HepG2 (cell line): Measurements from ENCODE around the gene LRRC4.

Source experiments
- BATF2 ChIP-seq: sonication (generic); formaldehyde crosslinking; IDR thresholded peaks from 2 replicates; pipeline ENCODE4 v1.8.0; 2022; ENCODE audit warnings: mild to moderate bottlenecking, missing genetic modification reagents, moderate library complexity
- ETV6 ChIP-seq: sonication (generic); formaldehyde crosslinking; conservative IDR thresholded peaks from 2 replicates; pipeline ENCODE4 v1.4.0; 2020; ENCODE audit warnings: missing genetic modification reagents
- PATZ1 ChIP-seq: sonication (generic); formaldehyde crosslinking; IDR thresholded peaks from 2 replicates; pipeline ENCODE4 v1.4.0; 2020; ENCODE audit warnings: missing genetic modification reagents
- ZNF275 ChIP-seq: sonication (generic); formaldehyde crosslinking; IDR thresholded peaks from 2 replicates; pipeline ENCODE4 v1.8.0; 2022; ENCODE audit warnings: missing genetic modification reagents, mild to moderate bottlenecking, inconsistent platforms, borderline replicate concordance
- ZNF780A ChIP-seq: sonication (generic); formaldehyde crosslinking; IDR thresholded peaks from 2 replicates; pipeline ENCODE4 v1.8.0; 2022; ENCODE audit warnings: mild to moderate bottlenecking, missing genetic modification reagents, moderate library complexity
- ZSCAN22 ChIP-seq: sonication (generic); formaldehyde crosslinking; IDR thresholded peaks from 2 replicates; pipeline ENCODE4 v1.4.0; 2020; ENCODE audit warnings: mild to moderate bottlenecking, missing genetic modification reagents

GRCh38 chr7:128075242-128076095 is 44.2 kb upstream of the LRRC4 start:
- TF ChIP-seq BATF2 (no peak), ZNF780A (no peak), ETV6 (CRISPR knock-in tag) (no peak), PATZ1 (no peak), ZNF275 (CRISPR knock-in tag) (no peak), ZSCAN22 (CRISPR knock-in tag) (no peak)
